ENCODE measurements around the gene EGR2.
A peak's percentile ranks its signal among the peaks of the same experiment; 100 is the strongest.

EGR2 gene

GRCh38 chr10:62818426-62819011, 2.4 kb upstream of the EGR2 start:
- DNase-seq (ENCODE audit: low read depth in 1 of 2, low spot score in 1 of 2), result peak; percentile 33 to 41

- peak; percentile 59 to 64 for DNase-seq (ENCODE audit: low read depth in 1 of 2, low spot score in 1 of 2)
Observed at GRCh38 chr10:62817766-62818425, 1.7 kb upstream of the EGR2 start.

- DNase-seq (ENCODE audit: low read depth in 1 of 2, low spot score in 1 of 2), result peak in 1 of 2 donors; percentile 46
Observed at GRCh38 chr10:62817121-62817765, 1.1 kb upstream of the EGR2 start.

- DNase-seq (ENCODE audit: low read depth in 1 of 2, low spot score in 1 of 2), result no peak
Observed at GRCh38 chr10:62816076-62816330, 163 bp downstream of the EGR2 start.

GRCh38 chr10:62815381-62816075, 638 bp downstream of the EGR2 start:
- peak in 1 of 2 donors; percentile 21 for DNase-seq (ENCODE audit: low read depth in 1 of 2, low spot score in 1 of 2)

- DNase-seq (ENCODE audit: low read depth in 1 of 2, low spot score in 1 of 2), result peak in 1 of 2 donors; percentile 14
Observed at GRCh38 chr10:62814756-62815380, 1.3 kb downstream of the EGR2 start.

- DNase-seq (ENCODE audit: low read depth in 1 of 2, low spot score in 1 of 2), result no peak
Observed at GRCh38 chr10:62813981-62814380, 2.2 kb downstream of the EGR2 start.

- DNase-seq (ENCODE audit: low read depth in 1 of 2, low spot score in 1 of 2), result no peak
Observed at GRCh38 chr10:62813453-62813852, 2.7 kb downstream of the EGR2 start.

GRCh38 chr10:62812672-62813439, 3.3 kb downstream of the EGR2 start:
- no peak for DNase-seq (ENCODE audit: low read depth in 1 of 2, low spot score in 1 of 2)

- peak; percentile 59 to 63 for DNase-seq (ENCODE audit: low read depth in 1 of 2, low spot score in 1 of 2)
Observed at GRCh38 chr10:62811159-62811875, 4.8 kb downstream of the EGR2 start.

- no peak for DNase-seq (ENCODE audit: low read depth in 1 of 2, low spot score in 1 of 2)
Observed at GRCh38 chr10:62810156-62810902, 5.8 kb downstream of the EGR2 start.

- DNase-seq (ENCODE audit: low read depth in 1 of 2, low spot score in 1 of 2), result no peak
Observed at GRCh38 chr10:62806251-62806650, 9.9 kb downstream of the EGR2 start.

GRCh38 chr10:62805231-62806099, 10.7 kb downstream of the EGR2 start:
- no peak for DNase-seq (ENCODE audit: low read depth in 1 of 2, low spot score in 1 of 2)

GRCh38 chr10:62804356-62805230, 11.6 kb downstream of the EGR2 start, which contains the start of gene ADO:
ADO (plus strand) TSS chr10:62804720; CDS start chr10:62805060, 340 bp downstream.
- peak; percentile 69 to 75 for DNase-seq (ENCODE audit: low read depth in 1 of 2, low spot score in 1 of 2)

- no peak for DNase-seq (ENCODE audit: low read depth in 1 of 2, low spot score in 1 of 2)
Observed at GRCh38 chr10:62803724-62804355, 12.3 kb downstream of the EGR2 start.

GRCh38 chr10:62801871-62802270, 14.3 kb downstream of the EGR2 start:
- DNase-seq (ENCODE audit: low read depth in 1 of 2, low spot score in 1 of 2), result no peak

GRCh38 chr10:62796896-62797295, 19.3 kb downstream of the EGR2 start:
- DNase-seq (ENCODE audit: low read depth in 1 of 2, low spot score in 1 of 2), result no peak

Data from activated CD4-positive, alpha-beta T cell treated with anti-CD3 and anti-CD28 coated beads, Interleukin-2, amount 50 U/mL, for 24 hours (primary cell).